MM.1S (cell line): ENCODE data around the gene FGFR2.

Experiments
- DNase-seq: peaks from one replicate; pipeline ENCODE4 v3.0.0-alpha.2; 2015
- H2AFZ ChIP-seq: fragments of 300-600 bp; sonication (generic); 2 replicates; pipeline ENCODE4 v1.6.0; 2016; ENCODE audit warnings: antibody characterized with exemption, low read length
- H3F3A ChIP-seq: fragments of 300-600 bp; sonication (generic); 2 replicates; pipeline ENCODE4 v1.6.1; 2016; ENCODE audit warnings: mild to moderate bottlenecking, antibody characterized with exemption, low read length, moderate library complexity, mixed read lengths; ENCODE audit not compliant: insufficient read depth
- H3K27ac ChIP-seq: fragments of 300-600 bp; sonication (generic); 2 replicates; pipeline ENCODE4 v1.5.1; 2016; ENCODE audit warnings: mild to moderate bottlenecking, low read length
- H3K27me3 ChIP-seq: fragments of 300-600 bp; sonication (generic); replicated peaks from 2 replicates; pipeline ENCODE4 v1.6.0; 2016; ENCODE audit warnings: low read length; ENCODE audit not compliant: insufficient read depth
- H3K36me3 ChIP-seq: fragments of 300-600 bp; sonication (generic); replicated peaks from 2 replicates; pipeline ENCODE4 v1.6.1; 2016; ENCODE audit warnings: mild to moderate bottlenecking, low read length, mixed read lengths; ENCODE audit not compliant: insufficient read depth
- H3K4me1 ChIP-seq: fragments of 300-600 bp; sonication (generic); 2 replicates; pipeline ENCODE4 v1.6.1; 2016; ENCODE audit warnings: low read length, mixed read lengths
- H3K4me2 ChIP-seq: fragments of 300-600 bp; sonication (generic); 2 replicates; pipeline ENCODE4 v1.6.0; 2016; ENCODE audit warnings: low read depth, low read length
- H3K4me3 ChIP-seq: fragments of 300-600 bp; sonication (generic); 2 replicates; pipeline ENCODE4 v1.5.1; 2016; ENCODE audit warnings: low read length, mixed read lengths
- H3K79me2 ChIP-seq: fragments of 300-600 bp; sonication (generic); 2 replicates; pipeline ENCODE4 v1.6.1; 2016; ENCODE audit warnings: mixed run types, low read length, mixed read lengths
- H3K9ac ChIP-seq: fragments of 300-600 bp; sonication (generic); 2 replicates; pipeline ENCODE4 v1.6.1; 2016; ENCODE audit warnings: low read length, mixed read lengths
- H3K9me2 ChIP-seq: fragments of 300-600 bp; sonication (generic); replicated peaks from 2 replicates; pipeline ENCODE4 v1.6.1; 2016; ENCODE audit warnings: mild to moderate bottlenecking, low read length, mixed read lengths; ENCODE audit not compliant: insufficient read depth
- H3K9me3 ChIP-seq: fragments of 300-600 bp; sonication (generic); replicated peaks from 2 replicates; pipeline ENCODE4 v1.6.1; 2016; ENCODE audit warnings: mild to moderate bottlenecking, low read length, mixed read lengths; ENCODE audit not compliant: insufficient read depth
- H4K20me1 ChIP-seq: fragments of 300-600 bp; sonication (generic); 2 replicates; pipeline ENCODE4 v1.6.1; 2016; ENCODE audit warnings: mild to moderate bottlenecking, low read length, moderate library complexity, mixed read lengths; ENCODE audit not compliant: insufficient read depth
- CTCF ChIP-seq: fragments of 300-600 bp; sonication (generic); IDR thresholded peaks from 2 replicates; pipeline ENCODE4 v1.5.1; 2016; ENCODE audit warnings: antibody characterized with exemption, low read length, mixed read lengths
- EZH2 ChIP-seq: fragments of 300-600 bp; sonication (generic); optimal IDR thresholded peaks from 2 replicates; pipeline ENCODE3; 2017; ENCODE audit warnings: low read depth, mild to moderate bottlenecking, antibody characterized with exemption, low read length, mixed read lengths
- EZH2phosphoT487 ChIP-seq: fragments of 300-600 bp; sonication (generic); IDR thresholded peaks from 2 replicates; pipeline ENCODE4 v1.6.1; 2018; ENCODE audit warnings: antibody characterized with exemption, low read length

FGFR2 gene

GRCh38 chr10:121589553-121589952 is 8.7 kb downstream of the FGFR2 start:
- Histone ChIP-seq H3K79me2 (no peaks in the 10 kb centered on the region), H3K27ac (no peak overlapping the region), H2AFZ (no peak overlapping the region), H4K20me1 (no peaks in the 10 kb centered on the region), H3K9me3 (no peaks in the 10 kb centered on the region), H3K4me2 (no peak overlapping the region), H3F3A (no peaks in the 10 kb centered on the region), H3K27me3 (no peaks in the 10 kb centered on the region), H3K9me2 (no peaks in the 10 kb centered on the region), H3K9ac (no peak overlapping the region), H3K36me3 (no peaks in the 10 kb centered on the region), H3K4me1 (peaks cover 5% of the 10 kb centered on the region; the same call in 1 of the 2 replicates), H3K4me3 (no peak overlapping the region)
- TF ChIP-seq EZH2phosphoT487 (no peak), EZH2 (no peak), CTCF (no peak)
- no peak for DNase-seq

GRCh38 chr10:121583857-121584256 is 14.4 kb downstream of the FGFR2 start:
- no peaks in the 10 kb centered on the region for H3F3A ChIP-seq
- no peaks in the 10 kb centered on the region for H3K79me2 ChIP-seq
- H4K20me1 ChIP-seq, result no peaks in the 10 kb centered on the region
- no peaks in the 10 kb centered on the region for H3K9me3 ChIP-seq
- no peak overlapping the region for H3K4me3 ChIP-seq
- H3K9me2 ChIP-seq, result no peaks in the 10 kb centered on the region
- DNase-seq, result no peak
- no peaks in the 10 kb centered on the region for H3K4me1 ChIP-seq
- H2AFZ ChIP-seq, result no peak overlapping the region
- no peak overlapping the region for H3K9ac ChIP-seq
- TF ChIP-seq EZH2, result no peak
- no peak for TF ChIP-seq EZH2phosphoT487
- no peak for TF ChIP-seq CTCF
- H3K36me3 ChIP-seq, result no peaks in the 10 kb centered on the region
- no peak overlapping the region for H3K27ac ChIP-seq
- H3K4me2 ChIP-seq, result no peak overlapping the region
- H3K27me3 ChIP-seq, result no peaks in the 10 kb centered on the region

DNA sequence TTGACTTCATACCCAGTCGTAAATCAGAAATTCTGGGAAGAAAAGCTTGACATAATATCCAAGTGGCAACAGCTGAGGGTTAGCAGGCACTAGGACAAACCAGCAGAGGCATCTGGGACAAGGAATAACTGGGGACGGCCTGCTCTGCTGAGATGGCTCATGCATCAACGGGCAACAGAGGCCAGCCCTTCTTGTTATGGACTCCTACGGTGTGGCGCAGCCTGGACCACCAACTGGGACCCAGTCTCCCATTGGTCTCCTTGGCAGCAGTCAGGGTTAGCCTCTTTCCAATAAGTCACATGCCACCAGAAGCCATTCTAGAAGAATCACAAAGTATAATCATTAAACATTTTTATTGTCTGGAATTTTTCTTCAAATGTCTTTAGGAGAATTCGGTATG is 15.0 kb downstream of the FGFR2 start:
- Histone ChIP-seq H3K9me3 (no peaks in the 10 kb centered on the region), H3K27ac (no peak overlapping the region), H3K4me2 (no peak overlapping the region), H3K4me1 (no peaks in the 10 kb centered on the region), H3K4me3 (no peak overlapping the region), H3K9ac (no peak overlapping the region), H2AFZ (no peak overlapping the region), H3F3A (no peaks in the 10 kb centered on the region), H3K36me3 (no peaks in the 10 kb centered on the region), H3K9me2 (no peaks in the 10 kb centered on the region), H4K20me1 (no peaks in the 10 kb centered on the region), H3K79me2 (no peaks in the 10 kb centered on the region), H3K27me3 (no peaks in the 10 kb centered on the region)
- TF ChIP-seq EZH2phosphoT487, result no peak
- TF ChIP-seq EZH2, result no peak
- no peak for TF ChIP-seq CTCF
- no peak for DNase-seq
